CD8-positive, alpha-beta memory T cell (primary cell): Measurements from ENCODE around the gene NQO2. TPM values are rescaled to one million over a fixed set of nuclear protein-coding genes. Genes with fewer than 3 reads are reported as not detected.

Experiments
- CTCF ChIA-PET: fragments of 350-600 bp; sonication (Branson Sonifier 250); formaldehyde crosslinking; loops from one replicate; lab custom pipeline; 2021; ENCODE audit warnings: antibody characterized with exemption; lab: Charles Lee
- POLR2A ChIA-PET: fragments of 350-600 bp; sonication (Branson Sonifier 250); formaldehyde crosslinking; loops from one replicate; lab custom pipeline; 2021; ENCODE audit warnings: antibody characterized with exemption; lab: Charles Lee
- DNase-seq, 5 donors: peaks; one replicate each; pipeline versions ENCODE4 v3.0.0 to v3.0.0-alpha.2; 2020 to 2022; ENCODE audit warnings: mixed read lengths in 1 of 5
- H3K27ac ChIP-seq: one replicate; pipeline ENCODE4 v1.7.0; 2013; ENCODE audit warnings: low read depth, mild to moderate bottlenecking, low read length, moderate library complexity
- H3K27me3 ChIP-seq: 2 replicates; pipeline ENCODE4 v1.7.0; 2013; ENCODE audit warnings: low read length, mild to moderate bottlenecking; ENCODE audit not compliant: insufficient read depth, poor library complexity, severe bottlenecking
- H3K36me3 ChIP-seq: 2 replicates; pipeline ENCODE4 v1.7.0; 2013; ENCODE audit warnings: mild to moderate bottlenecking, low read length, moderate library complexity; ENCODE audit not compliant: insufficient read depth
- H3K4me1 ChIP-seq: 2 replicates; pipeline ENCODE4 v1.7.0; 2013; ENCODE audit warnings: mild to moderate bottlenecking, low read length, moderate library complexity; ENCODE audit not compliant: insufficient read depth
- H3K4me3 ChIP-seq: 2 replicates; pipeline ENCODE4 v1.7.0; 2013; ENCODE audit warnings: mild to moderate bottlenecking, low read length
- H3K9me3 ChIP-seq: 2 replicates; pipeline ENCODE4 v1.7.0; 2013; ENCODE audit warnings: mild to moderate bottlenecking, low read length
- H3K27ac Mint-ChIP-seq, 8 donors: one replicate each; pipeline ENCODE4 v1.8.0; 2020 to 2021; ENCODE audit warnings: mixed read lengths in 8 of 8, mild to moderate bottlenecking in 6 of 8, inconsistent platforms in 3 of 8, moderate library complexity in 3 of 8
- H3K27me3 Mint-ChIP-seq, 2 donors: one replicate each; pipeline ENCODE4 v1.8.0; 2020 to 2021; ENCODE audit warnings: mixed read lengths in 2 of 2, mild to moderate bottlenecking in 1 of 2, moderate library complexity in 1 of 2
- H3K36me3 Mint-ChIP-seq, 3 donors: one replicate each; pipeline ENCODE4 v1.8.0; 2020 to 2021; ENCODE audit warnings: mixed read lengths in 3 of 3, inconsistent platforms in 1 of 3, mild to moderate bottlenecking in 1 of 3
- H3K4me1 Mint-ChIP-seq, 3 donors: one replicate each; pipeline ENCODE4 v1.8.0; 2020 to 2021; ENCODE audit warnings: mixed read lengths in 3 of 3, inconsistent platforms in 1 of 3, mild to moderate bottlenecking in 1 of 3
- H3K4me3 Mint-ChIP-seq, 7 donors: one replicate each; pipeline ENCODE4 v1.8.0; 2020 to 2021; ENCODE audit warnings: mixed read lengths in 7 of 7, mild to moderate bottlenecking in 6 of 7, moderate library complexity in 4 of 7, inconsistent platforms in 2 of 7
- H3K9me3 Mint-ChIP-seq, 5 donors: one replicate each; pipeline ENCODE4 v1.8.0; 2020 to 2022; ENCODE audit warnings: mixed read lengths in 5 of 5, mild to moderate bottlenecking in 3 of 5, moderate library complexity in 2 of 5, inconsistent platforms in 1 of 5
- polyA plus RNA-seq: library from polyadenylated mRNA; unstranded; fragments of 300-500 nt; fragmentation: Illumina TruSeq; gene quantifications from one replicate; pipeline ENCODE4 v1.2.3, GENCODE V29; 2021
- total RNA-seq, 2 experiments: library from RNA; stranded (reverse); gene quantifications; one replicate each; pipeline ENCODE4 v1.2.3, GENCODE V29; 2021

The NQO2 gene
- total RNA-seq (10 to 100 TPM; 15.6 to 18.5 TPM), polyA plus RNA-seq (53.5 TPM)

- Mint-ChIP-seq H3K36me3 (peaks cover 0 to 19% (median 3%) of the 10 kb centered on the region in 3 donors), H3K27ac (peak within 1 kb of the TSS; percentile 80 to 96 (median 92)), H3K27me3 (peaks cover 0 to 4% of the 10 kb centered on the region in 2 donors), H3K9me3 (no peaks in the 10 kb centered on the region), H3K4me1 (peaks cover 28 to 38% (median 35%) of the 10 kb centered on the region in 3 donors), H3K4me3 (peak within 1 kb of the TSS; percentile 89 to 94 (median 92))
- H3K4me1 ChIP-seq = peaks cover 19% of the 10 kb centered on the region
- H3K9me3 ChIP-seq = no peaks in the 10 kb centered on the region
- H3K27ac ChIP-seq = peak within 1 kb of the TSS; percentile 83
- peak; percentile 82 to 94 (median 88) for DNase-seq
- H3K27me3 ChIP-seq = no peaks in the 10 kb centered on the region
- ChIA-PET CTCF (interaction anchor here (0.5 to 4.6 kb wide), 13 partner anchors 10 to 158 kb away, joined by 3 to 73 read pairs (median 5); partner anchors contain the start of genes SERPINB1 and SERPINB6), POLR2A (interaction anchor here (0.5 to 3.9 kb wide), 14 partner anchors 10 to 112 kb away, joined by 3 to 37 read pairs (median 4); partner anchors contain the start of gene RIPK1)
- no peaks in the 10 kb centered on the region for H3K36me3 ChIP-seq
- H3K4me3 ChIP-seq = peak within 1 kb of the TSS; percentile 95
Measured at GRCh38 chr6:2999618-3000557, at the start of gene NQO2. NQO2 (plus strand) TSS chr6:2999894; CDS start chr6:3006553, 6,659 bp downstream.

- H3K4me3 Mint-ChIP-seq = no peak overlapping the region
- H3K36me3 Mint-ChIP-seq = peaks cover 7 to 64% (median 13%) of the 10 kb centered on the region in 3 donors
- CTCF ChIA-PET = interaction anchor here (0.7 to 5.1 kb wide), 4 partner anchors 10 to 122 kb away, joined by 3 to 40 read pairs (median 6); no protein-coding TSS in a partner anchor
Measured at GRCh38 chr6:2950713-2951112, 49.0 kb upstream of the NQO2 start.

GRCh38 chr6:2951728-2952127 is 48.0 kb upstream of the NQO2 start:
- CTCF ChIA-PET = interaction anchor here (0.8 to 5.1 kb wide), 10 partner anchors 8 to 121 kb away, joined by 3 to 40 read pairs (median 6); no protein-coding TSS in a partner anchor
- Mint-ChIP-seq H3K36me3 (peaks cover 7 to 70% (median 13%) of the 10 kb centered on the region in 3 donors), H3K27ac (peak overlapping the region in 2 of 8 donors; percentile 35 to 64), H3K9me3 (no peaks in the 10 kb centered on the region), H3K27me3 (no peaks in the 10 kb centered on the region), H3K4me3 (no peak overlapping the region), H3K4me1 (no peaks in the 10 kb centered on the region)
- H3K27me3 ChIP-seq = no peaks in the 10 kb centered on the region
- no peaks in the 10 kb centered on the region for H3K9me3 ChIP-seq
- H3K27ac ChIP-seq = no peak overlapping the region
- H3K36me3 ChIP-seq = no peaks in the 10 kb centered on the region
- DNase-seq = no peak
- peaks cover 4% of the 10 kb centered on the region for H3K4me1 ChIP-seq
- no peak overlapping the region for H3K4me3 ChIP-seq
- POLR2A ChIA-PET = interaction anchor here (0.5 to 0.9 kb wide), 2 partner anchors 20 to 113 kb away, joined by 5 to 10 read pairs; partner anchors contain the start of gene SERPINB6

More at GRCh38 chr6:2950713-2951112, 49.0 kb upstream of the NQO2 start:
- no peaks in the 10 kb centered on the region for H3K27me3 Mint-ChIP-seq
- no peak overlapping the region for H3K4me3 ChIP-seq
- no peaks in the 10 kb centered on the region for H3K27me3 ChIP-seq
- no peaks in the 10 kb centered on the region for H3K9me3 Mint-ChIP-seq
- no peak overlapping the region for H3K27ac ChIP-seq
- H3K27ac Mint-ChIP-seq = no peak overlapping the region
- peaks cover 4% of the 10 kb centered on the region for H3K4me1 ChIP-seq
- no peaks in the 10 kb centered on the region for H3K4me1 Mint-ChIP-seq
- H3K9me3 ChIP-seq = no peaks in the 10 kb centered on the region
- H3K36me3 ChIP-seq = no peaks in the 10 kb centered on the region
- no peak for DNase-seq
- POLR2A ChIA-PET = interaction anchor here (0.9 kb wide), 1 partner anchor 21 kb away, joined by 3 read pairs; no protein-coding TSS in a partner anchor

- Mint-ChIP-seq H3K4me1 (no peaks in the 10 kb centered on the region), H3K36me3 (peaks cover 7 to 73% (median 13%) of the 10 kb centered on the region in 3 donors), H3K4me3 (no peak overlapping the region), H3K9me3 (no peaks in the 10 kb centered on the region), H3K27me3 (no peaks in the 10 kb centered on the region), H3K27ac (peak overlapping the region in 2 of 8 donors; percentile 62 to 81)
- no peaks in the 10 kb centered on the region for H3K9me3 ChIP-seq
- H3K27me3 ChIP-seq = no peaks in the 10 kb centered on the region
- ChIA-PET POLR2A (interaction anchor here (0.9 kb wide), 1 partner anchor 19 kb away, joined by 5 read pairs; the partner anchor contains the start of gene SERPINB6), CTCF (interaction anchor here (0.7 to 5.1 kb wide), 15 partner anchors 9 to 124 kb away, joined by 3 to 40 read pairs (median 4); no protein-coding TSS in a partner anchor)
- no peak overlapping the region for H3K4me3 ChIP-seq
- H3K4me1 ChIP-seq = peaks cover 4% of the 10 kb centered on the region
- H3K27ac ChIP-seq = no peak overlapping the region
- no peaks in the 10 kb centered on the region for H3K36me3 ChIP-seq
- peak in 4 of 5 donors; percentile 13 to 63 (median 24) for DNase-seq
Measured at GRCh38 chr6:2952557-2953095, 47.1 kb upstream of the NQO2 start.

- ChIA-PET POLR2A (no interaction called here), CTCF (interaction anchor here (0.9 to 5.1 kb wide), 10 partner anchors 9 to 105 kb away, joined by 3 to 40 read pairs (median 4); no protein-coding TSS in a partner anchor)
- DNase-seq = no peak
- Mint-ChIP-seq H3K4me1 (no peaks in the 10 kb centered on the region), H3K27ac (peak overlapping the region in 3 of 8 donors; percentile 29 to 62 (median 38)), H3K9me3 (no peaks in the 10 kb centered on the region), H3K36me3 (peaks cover 4 to 70% (median 9%) of the 10 kb centered on the region in 3 donors), H3K27me3 (no peaks in the 10 kb centered on the region), H3K4me3 (no peak overlapping the region)
- Histone ChIP-seq H3K4me1 (peaks cover 6% of the 10 kb centered on the region), H3K36me3 (no peaks in the 10 kb centered on the region), H3K27ac (no peak overlapping the region), H3K4me3 (no peak overlapping the region), H3K9me3 (no peaks in the 10 kb centered on the region), H3K27me3 (no peaks in the 10 kb centered on the region)
Measured at GRCh38 chr6:2953098-2953497, 46.6 kb upstream of the NQO2 start.

GRCh38 chr6:2956930-2957685 is 42.6 kb upstream of the NQO2 start:
- Mint-ChIP-seq H3K4me1 (peaks cover 0 to 17% (median 5%) of the 10 kb centered on the region in 3 donors), H3K9me3 (no peaks in the 10 kb centered on the region), H3K27me3 (no peaks in the 10 kb centered on the region), H3K36me3 (peaks cover 3 to 52% (median 5%) of the 10 kb centered on the region in 3 donors), H3K4me3 (no peak overlapping the region), H3K27ac (peak overlapping the region in 2 of 8 donors; percentile 39 to 94)
- H3K27ac ChIP-seq = no peak overlapping the region
- H3K9me3 ChIP-seq = no peaks in the 10 kb centered on the region
- peaks cover 7% of the 10 kb centered on the region for H3K4me1 ChIP-seq
- ChIA-PET POLR2A (no interaction called here), CTCF (interaction anchor here (0.8 to 1.9 kb wide), 3 partner anchors 9 to 32 kb away, joined by 3 to 4 read pairs (median 3); no protein-coding TSS in a partner anchor)
- DNase-seq = no peak
- no peak overlapping the region for H3K4me3 ChIP-seq
- no peaks in the 10 kb centered on the region for H3K27me3 ChIP-seq
- no peaks in the 10 kb centered on the region for H3K36me3 ChIP-seq
